Stimulated activated CD8-positive, alpha-beta memory T cell treated with anti-CD3 and anti-CD28 coated beads, Interleukin-7, amount 100 ng/mL, for 4 hours (primary cell): ENCODE results near the gene RBMS3.
"Not testable (repeated sequence)": the region's sequence is repeated elsewhere in the genome, so short reads cannot be mapped to it uniquely, and the experiment has no call there.

Experiments
- DNase-seq, 2 donors: peaks; one replicate each; pipeline ENCODE4 v3.0.0-alpha.2; 2020; ENCODE audit warnings: low read depth in 2 of 2

RBMS3 gene

GRCh38 chr3:29775340-29775739 is 494.5 kb downstream of the RBMS3 start:
- no peak for DNase-seq

GRCh38 chr3:29777869-29778268 is 497.0 kb downstream of the RBMS3 start:
- no peak for DNase-seq

- DNase-seq: no peak
Measured at GRCh38 chr3:29789686-29790085, 508.8 kb downstream of the RBMS3 start.

- DNase-seq: no peak
Measured at GRCh38 chr3:29796808-29797207, 515.9 kb downstream of the RBMS3 start.

GRCh38 chr3:29802057-29802456 is 521.2 kb downstream of the RBMS3 start:
- DNase-seq: no peak

GRCh38 chr3:29804044-29804443 is 523.2 kb downstream of the RBMS3 start:
- DNase-seq: no peak

- no peak for DNase-seq
Measured at GRCh38 chr3:29805757-29806156, 524.9 kb downstream of the RBMS3 start.

- not testable (repeated sequence) for DNase-seq
Measured at GRCh38 chr3:29808324-29808723, 527.5 kb downstream of the RBMS3 start.

GRCh38 chr3:29822071-29822470 is 541.2 kb downstream of the RBMS3 start:
- no peak for DNase-seq

GRCh38 chr3:29823233-29823632 is 542.4 kb downstream of the RBMS3 start:
- DNase-seq: no peak

- no peak for DNase-seq
Measured at GRCh38 chr3:29826712-29827111, 545.8 kb downstream of the RBMS3 start.

- DNase-seq: no peak
Measured at GRCh38 chr3:29827756-29828155, 546.9 kb downstream of the RBMS3 start.

GRCh38 chr3:29829340-29829739 is 548.5 kb downstream of the RBMS3 start:
- DNase-seq: no peak

GRCh38 chr3:29850641-29851040 is 569.8 kb downstream of the RBMS3 start:
- DNase-seq: no peak

GRCh38 chr3:29852767-29853166 is 571.9 kb downstream of the RBMS3 start:
- no peak for DNase-seq

GRCh38 chr3:29853841-29854397 is 573.0 kb downstream of the RBMS3 start:
- DNase-seq: no peak

GRCh38 chr3:29854821-29855220 is 574.0 kb downstream of the RBMS3 start:
- no peak for DNase-seq

GRCh38 chr3:29859726-29860270 is 578.9 kb downstream of the RBMS3 start:
- no peak for DNase-seq

GRCh38 chr3:29864809-29865208 is 583.9 kb downstream of the RBMS3 start:
- no peak for DNase-seq

- DNase-seq: no peak
Measured at GRCh38 chr3:29868543-29869101, 587.8 kb downstream of the RBMS3 start.

- DNase-seq: no peak
Measured at GRCh38 chr3:29870136-29870535, 589.3 kb downstream of the RBMS3 start.

GRCh38 chr3:29871087-29871486 is 590.2 kb downstream of the RBMS3 start:
- DNase-seq: no peak

GRCh38 chr3:29880809-29881208 is 599.9 kb downstream of the RBMS3 start:
- no peak for DNase-seq

GRCh38 chr3:29887451-29887850 is 606.6 kb downstream of the RBMS3 start:
- no peak for DNase-seq
